Upper lobe of left lung (tissue), 6 donors: ENCODE data around the gene MORN1. TPM values are rescaled to one million over a fixed set of nuclear protein-coding genes. Genes with fewer than 3 reads are reported as not detected.
A peak's percentile ranks its signal among the peaks of the same experiment; 100 is the strongest.

ENCODE experiments used
- ATAC-seq, 2 donors: fragments of 200-7000 bp; cut with Tn5 transposase; one replicate each; pipeline ENCODE4 v1.9.1; 2022; ENCODE audit warnings: mild to moderate bottlenecking in 2 of 2, moderate library complexity in 2 of 2; ENCODE audit not compliant: low FRiP score in 2 of 2
- DNase-seq, 2 donors: peaks; one replicate each; pipeline ENCODE4 v3.0.0-alpha.2; 2019 to 2020
- H3K27ac ChIP-seq, 4 donors: fragments of 200-600 bp; sonication (generic); one replicate each; pipeline ENCODE4 v1.5.1; 2016 to 2019
- H3K27me3 ChIP-seq, 4 donors: fragments of 200-600 bp; sonication (generic); one replicate each; pipeline ENCODE4 v1.5.1; 2017 to 2019
- H3K36me3 ChIP-seq, 4 donors: fragments of 200-600 bp; sonication (generic); one replicate each; pipeline ENCODE4 v1.5.1; 2016 to 2019
- H3K4me1 ChIP-seq, 4 donors: fragments of 200-600 bp; sonication (generic); one replicate each; pipeline ENCODE4 v1.5.1; 2018 to 2019
- H3K4me3 ChIP-seq, 4 donors: fragments of 200-600 bp; sonication (generic); one replicate each; pipeline ENCODE4 v1.5.1; 2017 to 2019; ENCODE audit warnings: mild to moderate bottlenecking in 2 of 4, moderate library complexity in 1 of 4
- H3K9me3 ChIP-seq, 4 donors: fragments of 200-600 bp; sonication (generic); one replicate each; pipeline ENCODE4 v1.5.1; 2018 to 2019
- EP300 ChIP-seq, 4 donors: sonication (generic); formaldehyde crosslinking; IDR thresholded peaks; one replicate each; pipeline ENCODE4 v1.5.1; 2017; ENCODE audit warnings: antibody characterized with exemption in 4 of 4, control low read depth in 2 of 4
- POLR2A ChIP-seq, 4 donors: fragments of 450-650 bp; IDR thresholded peaks; one replicate each; pipeline ENCODE4 v1.5.1; 2016 to 2017; ENCODE audit warnings: antibody characterized with exemption in 4 of 4, mild to moderate bottlenecking in 2 of 4
- POLR2AphosphoS5 ChIP-seq, 2 donors: sonication (generic); formaldehyde crosslinking; IDR thresholded peaks; one replicate each; pipeline ENCODE4 v1.5.1; 2017; ENCODE audit warnings: antibody characterized with exemption in 2 of 2
- WGBS, 2 donors: methylation state at CpG; one replicate each; pipeline ENCODE4 v1.1.5; 2017 to 2018; 5-methylcytosine and 5-hydroxymethylcytosine counted together
- total RNA-seq, 6 donors: library from RNA; depleted of rRNA in 4 of 6; stranded (reverse); fragments of >200 nt in 4 of 6; gene quantifications; one replicate each; pipeline versions ENCODE4 v1.1.0 to v1.2.1, GENCODE V29; 2016 to 2021
- TF ChIP-seq, protein P1 (sequence below), 6 experiments: fragments of 450-650 bp in 4 of 6; fragments of 200-600 bp in 2 of 6; sonication (generic) in 2 of 6; IDR thresholded peaks; one replicate each; pipeline ENCODE4 v1.5.1; 2016 to 2019; ENCODE audit warnings: antibody characterized with exemption in 6 of 6
- donor health status: DM: no; HTN: no; CAD: no; lungs with moderate emphysema.
- donor health status: DM: no; HTN: yes; CAD: no; lungs with severe emphysema.

MORN1 gene
- total RNA-seq, 6 donors from 2014 or later: 8.5 to 23.4 (median 14.6) TPM

DNA sequence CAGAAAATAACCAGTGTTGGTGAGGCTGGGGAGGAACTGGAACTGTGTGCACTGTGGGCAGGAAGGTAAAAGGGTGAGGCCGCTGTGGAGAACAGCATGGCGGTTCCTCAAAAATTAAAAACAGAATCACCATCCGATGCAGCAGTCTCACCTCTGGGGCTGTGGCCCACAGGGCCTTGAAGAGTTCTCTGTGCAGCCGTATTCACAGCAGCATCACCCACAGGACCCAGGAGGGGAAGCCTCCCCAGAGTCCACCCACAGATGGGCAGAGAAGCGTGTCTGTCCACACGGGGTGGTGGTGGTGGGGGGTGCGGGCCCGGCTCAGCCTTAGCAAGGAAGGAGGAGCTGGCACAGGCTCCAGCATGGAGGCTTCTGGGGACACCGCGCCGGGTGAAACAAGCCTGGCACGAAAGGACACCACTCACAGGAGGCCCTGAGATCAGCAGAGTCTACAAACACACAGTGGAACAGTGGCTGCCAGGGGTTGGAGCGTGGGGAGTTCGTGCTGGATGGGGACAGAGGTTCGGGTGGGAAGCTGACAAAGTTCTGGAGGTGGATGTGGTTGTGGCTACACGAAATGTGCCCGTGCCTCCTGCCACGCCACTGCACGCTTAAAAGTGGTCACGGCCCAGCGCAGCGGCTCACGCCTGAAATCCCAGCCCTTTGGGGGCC, 11.5 kb downstream of the MORN1 start:
- Histone ChIP-seq H3K4me1 (peaks cover 0 to 9% (median 1%) of the 10 kb centered on the region in 4 donors), H3K27ac (no peak overlapping the region), H3K4me3 (no peak overlapping the region), H3K9me3 (no peaks in the 10 kb centered on the region), H3K36me3 (no peaks in the 10 kb centered on the region), H3K27me3 (no peaks in the 10 kb centered on the region)
- no peak for ATAC-seq
- TF ChIP-seq POLR2AphosphoS5 (IDR thresholded peaks at IDR 0.05) (no peak), POLR2A (IDR thresholded peaks at IDR 0.05) (no peak), EP300 (IDR thresholded peaks at IDR 0.05) (no peak)
- TF ChIP-seq, protein P1, sequence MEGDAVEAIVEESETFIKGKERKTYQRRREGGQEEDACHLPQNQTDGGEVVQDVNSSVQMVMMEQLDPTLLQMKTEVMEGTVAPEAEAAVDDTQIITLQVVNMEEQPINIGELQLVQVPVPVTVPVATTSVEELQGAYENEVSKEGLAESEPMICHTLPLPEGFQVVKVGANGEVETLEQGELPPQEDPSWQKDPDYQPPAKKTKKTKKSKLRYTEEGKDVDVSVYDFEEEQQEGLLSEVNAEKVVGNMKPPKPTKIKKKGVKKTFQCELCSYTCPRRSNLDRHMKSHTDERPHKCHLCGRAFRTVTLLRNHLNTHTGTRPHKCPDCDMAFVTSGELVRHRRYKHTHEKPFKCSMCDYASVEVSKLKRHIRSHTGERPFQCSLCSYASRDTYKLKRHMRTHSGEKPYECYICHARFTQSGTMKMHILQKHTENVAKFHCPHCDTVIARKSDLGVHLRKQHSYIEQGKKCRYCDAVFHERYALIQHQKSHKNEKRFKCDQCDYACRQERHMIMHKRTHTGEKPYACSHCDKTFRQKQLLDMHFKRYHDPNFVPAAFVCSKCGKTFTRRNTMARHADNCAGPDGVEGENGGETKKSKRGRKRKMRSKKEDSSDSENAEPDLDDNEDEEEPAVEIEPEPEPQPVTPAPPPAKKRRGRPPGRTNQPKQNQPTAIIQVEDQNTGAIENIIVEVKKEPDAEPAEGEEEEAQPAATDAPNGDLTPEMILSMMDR (IDR thresholded peaks at IDR 0.05): no peak
- 92 to 94% methylated on average over 17 to 20 of the region's 23 CpGs for WGBS, 2 donors
- DNase-seq: peak in 1 of 2 donors; percentile 69

DNA sequence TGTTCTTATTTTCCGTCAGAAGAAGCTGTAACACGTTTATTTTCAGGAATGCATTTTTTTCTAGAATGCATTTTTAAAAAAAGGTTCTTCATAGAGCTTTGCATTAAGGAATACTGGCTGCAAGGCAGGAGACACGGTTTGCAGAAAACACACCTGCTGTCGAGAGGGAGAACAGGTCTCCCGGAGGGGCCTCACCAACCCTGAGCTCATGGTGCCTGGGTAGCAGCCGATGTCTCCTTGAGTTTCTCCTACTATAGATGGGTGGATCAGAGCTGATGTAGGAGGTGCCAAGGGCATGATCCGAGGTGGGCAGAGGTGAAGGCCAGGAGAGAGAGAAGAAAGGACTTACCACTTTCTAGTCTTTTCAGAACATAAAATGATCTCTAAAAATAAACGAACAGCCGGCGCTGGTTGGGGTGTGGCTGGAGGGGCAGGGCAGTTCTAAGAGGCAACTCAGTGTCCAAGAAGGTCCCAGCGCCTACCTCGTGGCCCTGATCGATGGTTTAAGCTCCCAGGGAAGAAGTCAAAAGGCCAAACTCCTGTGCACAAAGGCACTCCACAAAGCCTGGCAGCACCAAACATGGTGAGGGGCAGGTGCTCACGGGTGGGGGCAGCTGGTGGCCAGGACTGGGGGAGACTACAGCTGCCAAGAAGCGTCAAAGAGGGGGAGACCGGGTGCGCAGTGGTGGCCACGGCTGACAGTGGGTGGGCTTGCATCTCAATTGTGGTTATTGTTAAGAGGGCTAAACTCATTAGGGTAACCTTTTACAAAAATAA, 12.2 kb downstream of the MORN1 start:
- Histone ChIP-seq H3K4me3 (no peak overlapping the region), H3K4me1 (peaks cover 0 to 9% (median 1%) of the 10 kb centered on the region in 4 donors), H3K27me3 (no peaks in the 10 kb centered on the region), H3K27ac (no peak overlapping the region), H3K9me3 (no peaks in the 10 kb centered on the region), H3K36me3 (no peaks in the 10 kb centered on the region)
- ATAC-seq: no peak
- WGBS, 2 donors: 84 to 87% methylated on average over 18 of the region's 18 CpGs
- no peak for DNase-seq
- TF ChIP-seq POLR2AphosphoS5 (IDR thresholded peaks at IDR 0.05): no peak
- TF ChIP-seq POLR2A (IDR thresholded peaks at IDR 0.05): no peak
- no peak for TF ChIP-seq EP300 (IDR thresholded peaks at IDR 0.05)
- TF ChIP-seq, protein P1 (IDR thresholded peaks at IDR 0.05): no peak

DNA sequence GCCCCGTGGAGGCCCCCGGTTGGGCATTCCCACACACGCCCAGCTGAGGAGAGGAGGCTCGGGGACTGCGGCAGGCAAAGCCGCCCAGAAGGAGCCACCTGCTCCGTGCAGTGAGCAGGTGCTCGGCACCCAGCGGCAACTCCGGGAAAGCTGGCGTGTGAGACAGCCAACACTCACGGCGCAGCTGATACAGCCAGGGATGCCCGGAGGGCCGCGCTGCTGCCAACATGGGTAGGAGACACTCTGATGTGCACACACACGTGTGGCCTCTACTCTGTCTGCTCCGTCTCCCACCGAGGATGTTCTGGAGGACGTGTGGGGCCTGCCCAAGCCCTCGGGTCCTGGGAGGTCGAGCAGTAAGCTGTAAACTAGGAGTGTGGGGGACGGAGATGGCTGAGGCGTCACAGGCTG, 12.9 kb downstream of the MORN1 start:
- H3K27me3 ChIP-seq: no peaks in the 10 kb centered on the region
- H3K4me1 ChIP-seq: peaks cover 0 to 9% (median 1%) of the 10 kb centered on the region in 4 donors
- H3K9me3 ChIP-seq: no peaks in the 10 kb centered on the region
- no peaks in the 10 kb centered on the region for H3K36me3 ChIP-seq
- 92 to 93% methylated on average over 17 to 24 of the region's 24 CpGs for WGBS, 2 donors
- ATAC-seq (no peak), DNase-seq (peak in 1 of 2 donors; percentile 76)
- H3K27ac ChIP-seq: no peak overlapping the region
- no peak for TF ChIP-seq POLR2A (IDR thresholded peaks at IDR 0.05)
- TF ChIP-seq POLR2AphosphoS5 (IDR thresholded peaks at IDR 0.05): no peak
- TF ChIP-seq, protein P1 (IDR thresholded peaks at IDR 0.05): no peak
- no peak for TF ChIP-seq EP300 (IDR thresholded peaks at IDR 0.05)
- no peak overlapping the region for H3K4me3 ChIP-seq

DNA sequence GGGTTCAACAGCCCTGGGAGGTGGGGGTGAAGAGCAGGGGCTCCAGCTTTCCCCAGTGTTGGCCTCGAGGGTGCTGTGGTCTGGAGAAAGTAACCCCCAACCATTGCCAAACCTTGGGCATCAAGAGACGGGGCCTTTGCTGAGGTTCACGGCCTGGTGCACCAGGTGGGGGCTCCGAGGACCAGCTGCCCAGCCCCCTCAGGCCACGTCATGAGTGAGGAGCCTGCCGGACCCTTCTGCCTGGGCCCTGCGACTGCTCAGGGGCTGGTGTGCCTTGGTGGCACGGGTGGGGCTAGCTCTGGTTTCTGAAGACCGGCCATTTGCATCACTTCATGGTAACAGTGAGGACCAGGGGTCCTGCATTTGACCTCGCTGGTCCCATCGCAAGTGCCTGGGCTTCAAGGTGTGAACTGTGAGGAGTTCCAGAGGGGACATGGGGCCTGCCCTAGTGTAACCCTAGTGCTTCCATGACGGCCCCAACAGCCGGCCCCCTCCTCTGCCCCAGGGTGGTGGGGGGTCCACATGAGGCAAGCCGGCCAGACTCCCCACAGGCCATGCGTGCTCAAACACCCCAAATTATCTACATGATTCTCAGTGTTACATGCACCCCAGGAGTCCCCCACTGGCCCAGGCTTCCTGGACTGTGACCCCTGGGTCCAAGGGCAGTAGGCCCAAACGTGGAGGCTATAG, 13.5 kb downstream of the MORN1 start:
- TF ChIP-seq EP300 (IDR thresholded peaks at IDR 0.05): no peak
- no peak for TF ChIP-seq POLR2A (IDR thresholded peaks at IDR 0.05)
- TF ChIP-seq, protein P1 (IDR thresholded peaks at IDR 0.05): no peak
- TF ChIP-seq POLR2AphosphoS5 (IDR thresholded peaks at IDR 0.05): no peak
- DNase-seq: peak in 1 of 2 donors; percentile 58
- WGBS, 2 donors: 85 to 100% methylated on average over 2 to 14 of the region's 16 CpGs

More for the DNA sequence above, 13.5 kb downstream of the MORN1 start:
- no peak for ATAC-seq
- Histone ChIP-seq H3K27me3 (no peaks in the 10 kb centered on the region), H3K4me3 (no peak overlapping the region), H3K27ac (no peak overlapping the region), H3K36me3 (no peaks in the 10 kb centered on the region), H3K9me3 (no peaks in the 10 kb centered on the region), H3K4me1 (peaks cover 0 to 9% (median 1%) of the 10 kb centered on the region in 4 donors)
